SKM-1 treated with dmso at 0.1 percent for 144 hours (cell line): ENCODE data around the gene PPP6C.
"Not testable (repeated sequence)": the region's sequence is repeated elsewhere in the genome, so short reads cannot be mapped to it uniquely, and the experiment has no call there.

Experiments
- DNase-seq: peaks from one replicate; lab custom pipeline; 2025; ENCODE audit not compliant: unreplicated experiment; lab: John Stamatoyannopoulos, UW

PPP6C gene

GRCh38 chr9:125189361-125190289 is at the start of gene PPP6C:
PPP6C (minus strand) TSS chr9:125189803; CDS start chr9:125189718, 85 bp downstream.
- DNase-seq = peak; percentile 97

- DNase-seq = no peak
Measured at GRCh38 chr9:125238915-125239446, 49.4 kb upstream of the PPP6C start.

- DNase-seq = no peak
Measured at GRCh38 chr9:125238127-125238914, 48.7 kb upstream of the PPP6C start.

GRCh38 chr9:125236520-125237159 is 47.0 kb upstream of the PPP6C start:
- DNase-seq = not testable (repeated sequence)

GRCh38 chr9:125235804-125236519 is 46.4 kb upstream of the PPP6C start:
- DNase-seq = no peak

- DNase-seq = not testable (repeated sequence)
Measured at GRCh38 chr9:125234099-125234498, 44.5 kb upstream of the PPP6C start.

GRCh38 chr9:125233678-125234077 is 44.1 kb upstream of the PPP6C start:
- no peak for DNase-seq

- no peak for DNase-seq
Measured at GRCh38 chr9:125227761-125228160, 38.2 kb upstream of the PPP6C start.

GRCh38 chr9:125224858-125225257 is 35.3 kb upstream of the PPP6C start:
- not testable (repeated sequence) for DNase-seq

- DNase-seq = no peak
Measured at GRCh38 chr9:125218621-125219020, 29.0 kb upstream of the PPP6C start.

- DNase-seq = no peak
Measured at GRCh38 chr9:125214186-125214585, 24.6 kb upstream of the PPP6C start.

GRCh38 chr9:125204477-125204876 is 14.9 kb upstream of the PPP6C start:
- no peak for DNase-seq

- no peak for DNase-seq
Measured at GRCh38 chr9:125202846-125203618, 13.4 kb upstream of the PPP6C start.

- peak; percentile 78 for DNase-seq
Measured at GRCh38 chr9:125200216-125201047, 10.8 kb upstream of the PPP6C start, which contains the start of gene RABEPK. RABEPK (plus strand) TSS chr9:125200542; CDS start chr9:125203014, 2,472 bp downstream.

- DNase-seq = not testable (repeated sequence)
Measured at GRCh38 chr9:125195591-125195990, 6.0 kb upstream of the PPP6C start.

GRCh38 chr9:125194466-125194865 is 4.9 kb upstream of the PPP6C start:
- not testable (repeated sequence) for DNase-seq

- DNase-seq = no peak
Measured at GRCh38 chr9:125190361-125190801, 778 bp upstream of the PPP6C start.

- peak; percentile 9 for DNase-seq
Measured at GRCh38 chr9:125189011-125189360, 617 bp downstream of the PPP6C start.

GRCh38 chr9:125183561-125183960 is 6.0 kb downstream of the PPP6C start:
- no peak for DNase-seq
